K562 (cell line): ENCODE measurements around the gene HOXB6. TPM values are rescaled to one million over a fixed set of nuclear protein-coding genes. Genes with fewer than 3 reads are reported as not detected.

Experiments
- BRF1 ChIP-seq: IDR thresholded peaks from 3 replicates; pipeline ENCODE4 v1.6.1; 2011; ENCODE audit warnings: borderline replicate concordance, mild to moderate bottlenecking; ENCODE audit not compliant: insufficient read length; ENCODE audit errors: extremely low read depth
- CHD2 ChIP-seq: IDR thresholded peaks from 2 replicates; pipeline ENCODE4 v1.6.1; 2011; ENCODE audit warnings: low read depth, low read length
- COPS2 ChIP-seq: fragments of 450-650 bp; conservative IDR thresholded peaks from 2 replicates; pipeline ENCODE4 v1.6.1; 2016; ENCODE audit warnings: mild to moderate bottlenecking, moderate library complexity
- DIDO1 ChIP-seq: fragments of 450-650 bp; IDR thresholded peaks from 2 replicates; pipeline ENCODE4 v1.6.1; 2016; ENCODE audit warnings: low read depth, missing biosample characterization, missing genetic modification characterization
- EGR1 ChIP-seq: fragments of 450-650 bp; conservative IDR thresholded peaks from 2 replicates; pipeline ENCODE4 v1.6.1; 2017; ENCODE audit warnings: mild to moderate bottlenecking
- GABPA ChIP-seq: fragments of 200-800 bp; sonication (Bioruptor generic); conservative IDR thresholded peaks from 2 replicates; pipeline ENCODE4 v1.6.1; 2016; ENCODE audit warnings: low read depth, missing genetic modification characterization, missing compliant biosample characterization
- HDGF ChIP-seq: fragments of 450-650 bp; IDR thresholded peaks from 2 replicates; pipeline ENCODE4 v1.6.1; 2016
- HIVEP1 ChIP-seq: fragments of 250-450 bp; sonication (Bioruptor Pico); IDR thresholded peaks from 2 replicates; pipeline ENCODE4 v1.4.0; 2020; ENCODE audit warnings: mild to moderate bottlenecking
- KLF16 ChIP-seq: IDR thresholded peaks from 2 replicates; pipeline ENCODE4 v1.6.1; 2016; ENCODE audit warnings: antibody characterized with exemption
- MTA1 ChIP-seq: fragments of 450-650 bp; IDR thresholded peaks from 2 replicates; pipeline ENCODE4 v1.6.1; 2017; ENCODE audit warnings: borderline replicate concordance
- POLR2H ChIP-seq: IDR thresholded peaks from 2 replicates; pipeline ENCODE4 v1.6.1; 2016; ENCODE audit warnings: missing genetic modification characterization, low read depth, mild to moderate bottlenecking, control low read depth, missing compliant biosample characterization, moderate library complexity
- SLC30A9 ChIP-seq: fragments of 250-450 bp; sonication (Bioruptor Pico); IDR thresholded peaks from 2 replicates; pipeline ENCODE4 v1.8.0; 2022; ENCODE audit warnings: mild to moderate bottlenecking, moderate library complexity
- SMAD2 ChIP-seq: fragments of 150-350 bp; IDR thresholded peaks from 2 replicates; pipeline ENCODE4 v1.6.1; 2014; ENCODE audit warnings: low read depth, mild to moderate bottlenecking, low read length
- YBX1 ChIP-seq: fragments of 450-650 bp; IDR thresholded peaks from 2 replicates; pipeline ENCODE4 v1.7.1; 2016; ENCODE audit warnings: mild to moderate bottlenecking
- ZFPM2 ChIP-seq: fragments of 250-450 bp; sonication (Bioruptor Pico); IDR thresholded peaks from 2 replicates; pipeline ENCODE4 v1.5.1; 2022; ENCODE audit warnings: mild to moderate bottlenecking
- ZNF347 ChIP-seq: fragments of 450-650 bp; formaldehyde crosslinking; IDR thresholded peaks from 2 replicates; pipeline ENCODE4 v1.4.0; 2020; ENCODE audit warnings: low read depth, mild to moderate bottlenecking, moderate library complexity
- ZNF766 ChIP-seq: fragments of 200-800 bp; sonication (Bioruptor generic); conservative IDR thresholded peaks from 2 replicates; pipeline ENCODE4 v1.6.1; 2016; ENCODE audit warnings: missing genetic modification characterization, missing compliant biosample characterization
- ZNF780A ChIP-seq: fragments of 250-450 bp; sonication (Bioruptor Pico); IDR thresholded peaks from 2 replicates; pipeline ENCODE4 v1.5.0; 2021; ENCODE audit warnings: mild to moderate bottlenecking
- polyA plus RNA-seq, 8 experiments: library from polyadenylated mRNA; depleted of rRNA in 4 of 8; stranded (reverse) in 5 of 8; unstranded in 3 of 8; fragments of >200 nt; fragmentation: Nextera tagmentation in 2 of 8; fragmentation: Illumina TruSeq in 1 of 8; extraction: Ambion mirVana in 2 of 8; extraction: Trizol in 1 of 8; gene quantifications; 2 replicates each; pipeline versions ENCODE4 v1.2.1 to v1.2.3, GENCODE V29; 2011 to 2014; ENCODE audit warnings: inconsistent platforms in 1 of 8, missing spikeins in 1 of 8
- total RNA-seq, 7 experiments: library from RNA; depleted of rRNA in 6 of 7; stranded (reverse); fragments of >200 nt in 6 of 7; fragmentation: Illumina TruSeq in 2 of 7; extraction: Trizol in 2 of 7; gene quantifications; 2 replicates each; pipeline versions ENCODE4 v1.2.1 to v1.2.3, GENCODE V29; 2011 to 2021; ENCODE audit warnings: low replicate concordance in 1 of 7
- TF ChIP-seq, protein P1 (sequence below): fragments of 450-650 bp; IDR thresholded peaks from 2 replicates; pipeline ENCODE4 v1.6.1; 2014; ENCODE audit warnings: low read depth, mild to moderate bottlenecking, moderate library complexity, borderline replicate concordance
- TF ChIP-seq, protein P2 (sequence below): fragments of 450-650 bp; formaldehyde crosslinking; IDR thresholded peaks from 2 replicates; pipeline ENCODE4 v1.4.0; 2022; ENCODE audit warnings: missing genetic modification characterization
- TF ChIP-seq, protein P3 (sequence below): fragments of 200-400 bp; formaldehyde crosslinking; IDR thresholded peaks from 2 replicates; pipeline ENCODE4 v1.6.1; 2017; ENCODE audit warnings: mild to moderate bottlenecking, low read depth, low read length, moderate library complexity
- TF ChIP-seq, protein P4 (sequence below): sonication (generic); formaldehyde crosslinking; IDR thresholded peaks from 2 replicates; pipeline ENCODE4 v1.8.0; 2022; ENCODE audit warnings: mild to moderate bottlenecking, missing genetic modification reagents
- TF ChIP-seq, protein P5 (sequence below): sonication (generic); formaldehyde crosslinking; IDR thresholded peaks from 2 replicates; pipeline ENCODE4 v1.8.0; 2022; ENCODE audit warnings: missing genetic modification reagents, mild to moderate bottlenecking, moderate library complexity, borderline replicate concordance

The HOXB6 gene
- total and polyA plus RNA-seq, 9 of the 15 experiments (the other 6 are each of a cell fraction or from before 2014, with no cell fraction given) = 1.2 to 14.8 (median 4.9) TPM

DNA sequence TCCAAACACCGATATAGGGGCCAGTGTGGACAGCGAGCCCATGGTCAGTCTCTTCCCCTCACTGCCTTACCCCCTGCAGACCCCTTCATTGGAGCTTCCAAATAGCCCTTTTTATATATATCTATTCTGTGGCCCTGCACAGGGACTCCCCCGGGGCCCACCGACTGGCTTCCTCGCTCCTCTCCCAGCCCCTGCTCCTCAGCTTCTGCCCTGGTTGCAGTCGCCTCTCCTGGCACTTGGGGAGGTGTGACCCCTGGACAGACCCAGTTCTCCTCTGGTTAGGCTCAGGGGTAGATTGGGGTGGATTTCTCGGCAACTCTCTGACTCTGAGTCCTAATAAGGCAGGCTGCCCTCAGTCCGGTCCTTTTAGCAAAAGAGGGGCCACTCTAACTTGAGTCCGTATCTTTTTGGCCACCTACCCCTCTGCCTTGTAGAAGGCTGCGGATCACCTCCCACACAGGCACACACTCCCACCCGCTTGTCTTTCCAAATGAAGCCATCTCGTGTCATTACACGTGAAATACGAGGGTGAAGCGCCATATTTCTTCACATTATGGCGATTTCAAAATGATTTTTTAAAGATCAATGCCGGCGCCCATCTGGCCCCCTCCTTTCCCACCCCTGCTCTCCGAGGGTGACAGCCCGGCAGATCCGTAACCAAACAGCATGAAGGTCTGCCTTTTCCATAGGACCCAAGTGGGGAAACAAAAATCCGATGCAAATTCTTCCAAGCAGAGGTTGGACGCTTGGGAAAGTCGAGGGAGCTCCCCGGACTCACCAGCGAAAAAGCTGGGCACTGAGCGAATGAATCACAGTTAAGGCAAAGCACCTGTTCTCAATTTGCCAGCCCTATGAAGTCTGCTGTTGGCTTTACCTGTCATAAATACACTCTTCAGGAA, 23.1 kb upstream of the HOXB6 start (continued):
- TF ChIP-seq, protein P1, sequence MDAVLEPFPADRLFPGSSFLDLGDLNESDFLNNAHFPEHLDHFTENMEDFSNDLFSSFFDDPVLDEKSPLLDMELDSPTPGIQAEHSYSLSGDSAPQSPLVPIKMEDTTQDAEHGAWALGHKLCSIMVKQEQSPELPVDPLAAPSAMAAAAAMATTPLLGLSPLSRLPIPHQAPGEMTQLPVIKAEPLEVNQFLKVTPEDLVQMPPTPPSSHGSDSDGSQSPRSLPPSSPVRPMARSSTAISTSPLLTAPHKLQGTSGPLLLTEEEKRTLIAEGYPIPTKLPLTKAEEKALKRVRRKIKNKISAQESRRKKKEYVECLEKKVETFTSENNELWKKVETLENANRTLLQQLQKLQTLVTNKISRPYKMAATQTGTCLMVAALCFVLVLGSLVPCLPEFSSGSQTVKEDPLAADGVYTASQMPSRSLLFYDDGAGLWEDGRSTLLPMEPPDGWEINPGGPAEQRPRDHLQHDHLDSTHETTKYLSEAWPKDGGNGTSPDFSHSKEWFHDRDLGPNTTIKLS = no peak
- TF ChIP-seq, protein P2, sequence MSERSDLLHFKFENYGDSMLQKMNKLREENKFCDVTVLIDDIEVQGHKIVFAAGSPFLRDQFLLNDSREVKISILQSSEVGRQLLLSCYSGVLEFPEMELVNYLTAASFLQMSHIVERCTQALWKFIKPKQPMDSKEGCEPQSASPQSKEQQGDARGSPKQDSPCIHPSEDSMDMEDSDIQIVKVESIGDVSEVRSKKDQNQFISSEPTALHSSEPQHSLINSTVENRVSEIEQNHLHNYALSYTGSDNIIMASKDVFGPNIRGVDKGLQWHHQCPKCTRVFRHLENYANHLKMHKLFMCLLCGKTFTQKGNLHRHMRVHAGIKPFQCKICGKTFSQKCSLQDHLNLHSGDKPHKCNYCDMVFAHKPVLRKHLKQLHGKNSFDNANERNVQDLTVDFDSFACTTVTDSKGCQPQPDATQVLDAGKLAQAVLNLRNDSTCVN (CRISPR knock-in tag) = no peak; the same call in 1 of the 2 replicates
- TF ChIP-seq SLC30A9 (CRISPR knock-in tag) (no peak), POLR2H (tag) (no peak), GABPA (tag) (no peak), ZNF766 (CRISPR knock-in tag) (0 out of 2 replicates have a peak, but pooled peaks have one; percentile 17), EGR1 (peak; percentile 75), SMAD2 (no peak), MTA1 (no peak), ZFPM2 (CRISPR knock-in tag) (no peak), BRF1 (no peak), HDGF (no peak; the same call in 1 of the 2 replicates), DIDO1 (tag) (no peak), CHD2 (no peak), COPS2 (no peak), YBX1 (no peak), HIVEP1 (no peak), ZNF780A (CRISPR knock-in tag) (no peak), KLF16 (0 out of 2 replicates have a peak, but pooled peaks have one; percentile 32), ZNF347 (CRISPR knock-in tag) (no peak)
- TF ChIP-seq, protein P3, sequence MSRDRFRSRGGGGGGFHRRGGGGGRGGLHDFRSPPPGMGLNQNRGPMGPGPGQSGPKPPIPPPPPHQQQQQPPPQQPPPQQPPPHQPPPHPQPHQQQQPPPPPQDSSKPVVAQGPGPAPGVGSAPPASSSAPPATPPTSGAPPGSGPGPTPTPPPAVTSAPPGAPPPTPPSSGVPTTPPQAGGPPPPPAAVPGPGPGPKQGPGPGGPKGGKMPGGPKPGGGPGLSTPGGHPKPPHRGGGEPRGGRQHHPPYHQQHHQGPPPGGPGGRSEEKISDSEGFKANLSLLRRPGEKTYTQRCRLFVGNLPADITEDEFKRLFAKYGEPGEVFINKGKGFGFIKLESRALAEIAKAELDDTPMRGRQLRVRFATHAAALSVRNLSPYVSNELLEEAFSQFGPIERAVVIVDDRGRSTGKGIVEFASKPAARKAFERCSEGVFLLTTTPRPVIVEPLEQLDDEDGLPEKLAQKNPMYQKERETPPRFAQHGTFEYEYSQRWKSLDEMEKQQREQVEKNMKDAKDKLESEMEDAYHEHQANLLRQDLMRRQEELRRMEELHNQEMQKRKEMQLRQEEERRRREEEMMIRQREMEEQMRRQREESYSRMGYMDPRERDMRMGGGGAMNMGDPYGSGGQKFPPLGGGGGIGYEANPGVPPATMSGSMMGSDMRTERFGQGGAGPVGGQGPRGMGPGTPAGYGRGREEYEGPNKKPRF = no peak
- TF ChIP-seq, protein P4, sequence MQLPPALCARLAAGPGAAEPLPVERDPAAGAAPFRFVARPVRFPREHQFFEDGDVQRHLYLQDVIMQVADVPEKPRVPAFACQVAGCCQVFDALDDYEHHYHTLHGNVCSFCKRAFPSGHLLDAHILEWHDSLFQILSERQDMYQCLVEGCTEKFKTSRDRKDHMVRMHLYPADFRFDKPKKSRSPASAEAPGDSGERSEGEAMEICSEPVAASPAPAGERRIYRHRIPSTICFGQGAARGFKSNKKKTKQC = no peak
- TF ChIP-seq, protein P5, sequence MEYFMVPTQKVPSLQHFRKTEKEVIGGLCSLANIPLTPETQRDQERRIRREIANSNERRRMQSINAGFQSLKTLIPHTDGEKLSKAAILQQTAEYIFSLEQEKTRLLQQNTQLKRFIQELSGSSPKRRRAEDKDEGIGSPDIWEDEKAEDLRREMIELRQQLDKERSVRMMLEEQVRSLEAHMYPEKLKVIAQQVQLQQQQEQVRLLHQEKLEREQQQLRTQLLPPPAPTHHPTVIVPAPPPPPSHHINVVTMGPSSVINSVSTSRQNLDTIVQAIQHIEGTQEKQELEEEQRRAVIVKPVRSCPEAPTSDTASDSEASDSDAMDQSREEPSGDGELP (CRISPR knock-in tag) = peak; percentile 48; the same call in 1 of the 2 replicates
